ENCODE results near the gene PLCH1.
"Not testable (repeated sequence)": the region's sequence is repeated elsewhere in the genome, so short reads cannot be mapped to it uniquely, and the experiment has no call there.

DNA sequence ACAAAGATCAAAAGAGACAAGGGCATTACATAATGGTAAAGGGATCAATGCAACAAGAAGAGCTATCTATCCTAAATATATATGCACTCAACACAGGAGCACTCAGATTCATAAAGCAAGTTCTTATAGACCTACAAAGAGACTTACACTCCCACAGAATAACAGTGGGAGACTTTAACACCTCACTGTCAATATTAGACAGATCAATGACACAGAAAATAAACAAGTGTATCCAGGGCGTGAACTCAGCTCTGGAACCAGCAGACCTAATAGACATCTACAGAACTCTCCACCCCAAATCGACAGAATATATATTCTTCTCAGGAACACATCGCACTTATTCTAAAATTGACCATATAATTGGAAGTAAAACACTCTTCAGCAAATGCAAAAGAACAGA is 122.2 kb downstream of the PLCH1 start:
- TF ChIP-seq, protein P1, sequence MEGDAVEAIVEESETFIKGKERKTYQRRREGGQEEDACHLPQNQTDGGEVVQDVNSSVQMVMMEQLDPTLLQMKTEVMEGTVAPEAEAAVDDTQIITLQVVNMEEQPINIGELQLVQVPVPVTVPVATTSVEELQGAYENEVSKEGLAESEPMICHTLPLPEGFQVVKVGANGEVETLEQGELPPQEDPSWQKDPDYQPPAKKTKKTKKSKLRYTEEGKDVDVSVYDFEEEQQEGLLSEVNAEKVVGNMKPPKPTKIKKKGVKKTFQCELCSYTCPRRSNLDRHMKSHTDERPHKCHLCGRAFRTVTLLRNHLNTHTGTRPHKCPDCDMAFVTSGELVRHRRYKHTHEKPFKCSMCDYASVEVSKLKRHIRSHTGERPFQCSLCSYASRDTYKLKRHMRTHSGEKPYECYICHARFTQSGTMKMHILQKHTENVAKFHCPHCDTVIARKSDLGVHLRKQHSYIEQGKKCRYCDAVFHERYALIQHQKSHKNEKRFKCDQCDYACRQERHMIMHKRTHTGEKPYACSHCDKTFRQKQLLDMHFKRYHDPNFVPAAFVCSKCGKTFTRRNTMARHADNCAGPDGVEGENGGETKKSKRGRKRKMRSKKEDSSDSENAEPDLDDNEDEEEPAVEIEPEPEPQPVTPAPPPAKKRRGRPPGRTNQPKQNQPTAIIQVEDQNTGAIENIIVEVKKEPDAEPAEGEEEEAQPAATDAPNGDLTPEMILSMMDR (IDR thresholded peaks at IDR 0.05): not testable (repeated sequence)
- not testable (repeated sequence) for TF ChIP-seq POLR2AphosphoS5 (IDR thresholded peaks at IDR 0.05; ENCODE audit: insufficient read depth in 1 of 2, low read depth in 1 of 2)
